ENCODE data around the gene CNN1.

Gene CNN1

DNA sequence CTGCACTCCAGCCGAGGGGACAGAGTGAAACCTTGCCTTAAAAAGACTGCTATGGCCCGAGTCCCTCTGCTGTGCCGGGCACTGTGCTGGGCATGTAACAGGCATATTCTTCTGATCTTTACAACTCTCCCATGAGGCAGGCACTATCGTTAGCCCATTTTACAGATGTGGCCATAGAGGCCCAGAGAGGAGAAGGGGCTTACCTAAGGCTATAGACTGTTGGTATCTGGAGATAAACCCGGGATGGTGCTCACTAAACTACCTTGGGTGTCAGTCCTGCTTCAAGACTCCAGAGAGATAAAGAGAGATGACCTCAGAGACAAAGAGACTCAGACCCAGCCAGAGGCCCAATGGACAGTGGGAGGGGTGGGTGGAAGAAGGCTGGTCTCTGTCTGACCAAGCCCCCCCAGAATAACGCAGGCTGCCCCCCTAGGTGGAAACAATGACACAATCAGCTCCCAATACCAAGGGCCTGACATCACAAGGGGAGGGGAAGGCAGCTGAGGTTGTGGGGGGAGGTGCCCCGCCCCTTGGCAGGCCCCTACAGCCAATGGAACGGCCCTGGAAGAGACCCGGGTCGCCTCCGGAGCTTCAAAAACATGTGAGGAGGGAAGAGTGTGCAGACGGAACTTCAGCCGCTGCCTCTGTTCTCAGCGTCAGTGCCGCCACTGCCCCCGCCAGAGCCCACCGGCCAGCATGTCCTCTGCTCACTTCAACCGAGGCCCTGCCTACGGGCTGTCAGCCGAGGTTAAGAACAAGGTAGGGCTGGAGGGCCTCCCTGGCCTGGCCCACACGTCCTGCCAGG lies at the start of gene CNN1:
Gene CNN1, plus strand, starts transcription at position 620 of the 805 bp plus-strand sequence. Its CDS starts 77 bp downstream, at position 697.
- no peak for DNase-seq (ENCODE audit: low read depth in 2 of 2)

- no peak for DNase-seq (ENCODE audit: low read depth in 2 of 2)
Observed at GRCh38 chr19:11489378-11489777, 49.3 kb upstream of the CNN1 start.

DNA sequence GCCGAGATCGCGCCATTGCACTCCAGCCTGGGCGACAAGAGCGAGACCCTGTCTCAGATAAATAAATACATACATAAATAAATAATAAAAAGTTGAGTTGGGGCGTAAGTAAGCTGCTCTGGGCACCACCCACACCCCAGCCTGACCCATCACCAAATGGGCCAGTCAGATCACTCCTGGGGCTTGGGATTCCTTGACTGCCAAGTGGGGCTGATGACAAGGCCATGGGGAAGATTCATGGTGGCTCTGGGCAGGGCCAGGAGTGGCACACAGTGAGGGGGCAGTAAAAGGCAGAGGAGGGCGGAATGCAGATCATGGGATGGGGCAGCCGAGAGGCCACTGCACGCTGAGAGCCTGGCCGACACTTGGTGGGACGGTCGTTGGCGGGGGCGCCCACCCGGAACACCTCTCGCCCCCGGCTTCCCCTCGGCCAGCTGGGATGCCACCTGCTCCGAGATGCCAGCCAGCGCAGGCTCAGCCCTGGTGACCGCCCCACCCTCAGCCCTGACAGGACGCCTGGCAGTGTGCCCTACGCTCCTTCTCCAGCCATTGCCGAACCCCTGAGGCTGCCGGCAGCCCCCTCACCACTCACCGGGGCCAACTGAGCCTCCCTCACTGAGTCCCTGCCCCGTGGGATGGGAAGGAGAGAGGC lies 43.9 kb upstream of the CNN1 start:
- no peak for DNase-seq (ENCODE audit: low read depth in 2 of 2)

DNA sequence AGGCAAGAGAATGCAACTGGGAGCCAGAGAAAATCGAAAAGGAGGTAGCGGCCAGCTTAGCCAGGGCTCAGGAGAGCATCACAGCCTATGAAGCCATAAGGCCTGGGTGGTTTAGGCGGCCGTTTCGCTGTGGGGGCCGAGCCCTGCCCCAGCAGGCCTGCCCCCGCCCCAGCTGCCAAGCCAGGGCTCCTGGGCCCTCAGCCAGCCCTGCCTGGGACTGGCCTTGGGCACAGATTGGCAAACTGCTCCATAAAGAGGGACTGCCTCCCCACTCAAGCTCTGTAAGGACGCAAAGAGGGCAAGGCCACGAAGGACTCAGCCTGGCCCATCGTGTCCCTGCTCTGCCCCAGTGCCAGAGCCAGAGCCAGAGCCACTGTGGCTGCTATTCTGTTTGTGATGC lies 43.2 kb upstream of the CNN1 start:
- DNase-seq (ENCODE audit: low read depth in 2 of 2): no peak

DNA sequence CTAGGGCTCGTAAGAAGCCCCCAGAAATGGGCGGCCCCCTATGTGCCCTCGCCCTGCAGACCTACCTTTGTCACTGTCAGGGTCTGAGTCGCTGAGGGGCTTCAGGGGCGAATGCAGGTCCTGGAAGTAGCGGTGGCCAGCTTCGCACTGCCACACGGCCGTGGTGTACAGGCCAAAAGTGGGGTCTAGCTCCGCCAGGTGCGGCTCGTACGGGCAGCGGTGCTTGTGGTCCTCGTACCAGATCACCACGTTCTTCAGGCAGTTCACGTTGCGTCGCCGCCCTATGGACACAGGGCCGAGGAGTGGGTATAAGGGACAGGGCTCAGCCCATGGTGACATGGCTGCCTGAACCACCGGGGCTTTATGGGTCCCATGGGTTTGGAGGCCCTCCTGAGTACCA lies 42.8 kb upstream of the CNN1 start:
- DNase-seq (ENCODE audit: low read depth in 2 of 2): no peak

DNA sequence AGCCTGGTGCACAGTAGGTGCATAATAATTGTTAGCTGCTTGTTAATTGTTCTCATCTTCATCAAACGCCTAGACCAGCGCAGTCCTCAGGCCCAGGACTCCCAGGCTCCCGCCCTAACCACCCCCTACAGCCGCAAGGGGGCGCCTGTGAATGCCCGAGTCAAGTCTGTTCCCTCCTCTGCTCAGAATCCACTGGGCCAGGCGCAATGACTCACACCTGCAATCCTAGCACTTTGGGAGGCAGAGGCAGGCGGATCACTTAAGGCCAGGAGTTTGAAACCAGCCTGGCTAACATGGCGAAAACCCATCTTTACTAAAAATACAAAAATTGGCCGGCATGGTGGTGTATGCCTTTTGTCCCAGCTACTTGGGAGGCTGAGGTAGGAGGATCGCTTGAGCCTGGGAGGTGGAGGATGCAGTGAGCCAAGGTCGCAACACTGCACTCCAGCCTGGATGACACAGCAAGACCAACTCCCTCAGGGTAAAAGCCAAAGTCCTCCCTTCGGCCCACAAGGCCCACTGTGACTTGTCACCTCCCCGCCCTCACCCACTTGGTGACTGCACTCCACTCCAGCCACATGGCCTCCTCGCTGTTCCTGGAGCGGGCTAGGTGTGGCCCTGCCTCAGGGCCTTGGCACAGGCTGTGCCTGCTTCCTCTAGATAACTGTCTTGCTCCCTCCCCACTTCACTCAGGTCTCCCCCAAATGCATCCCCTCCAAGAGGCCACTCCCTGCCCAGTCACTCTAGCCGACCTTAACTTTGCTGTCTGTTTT lies 42.1 kb upstream of the CNN1 start:
- DNase-seq (ENCODE audit: low read depth in 2 of 2): peak; percentile 49 to 62

GRCh38 chr19:11499220-11499726 lies 39.4 kb upstream of the CNN1 start:
- no peak for DNase-seq (ENCODE audit: low read depth in 2 of 2)

- DNase-seq (ENCODE audit: low read depth in 2 of 2): no peak
Observed at GRCh38 chr19:11499890-11500420, 38.7 kb upstream of the CNN1 start.

GRCh38 chr19:11504502-11505031 lies 34.1 kb upstream of the CNN1 start:
- DNase-seq (ENCODE audit: low read depth in 2 of 2): no peak

DNA sequence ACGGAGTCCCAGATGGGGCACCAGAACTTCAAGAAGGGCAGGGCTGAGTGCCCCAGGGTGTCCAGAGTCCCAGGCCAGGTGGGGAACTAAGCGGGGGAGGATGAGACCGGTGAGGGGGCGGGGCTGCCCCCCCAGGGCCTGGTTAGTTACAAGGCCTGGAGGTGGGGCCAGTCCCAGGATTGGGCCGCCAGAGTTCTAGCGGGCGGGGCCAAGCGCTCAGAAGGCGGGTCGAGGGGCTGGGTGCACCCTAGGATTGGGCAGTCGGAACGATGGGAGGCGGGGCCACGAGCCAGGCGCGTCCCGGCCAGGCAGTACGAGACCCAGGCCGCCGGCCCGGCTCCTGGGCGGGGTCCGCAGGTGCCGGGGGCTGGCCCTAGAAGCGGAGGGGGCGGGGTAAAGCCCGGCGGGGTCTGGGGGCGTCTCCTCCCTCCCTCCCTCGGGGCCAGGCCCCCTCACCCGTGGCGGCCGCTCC lies 33.6 kb upstream of the CNN1 start:
- peak; percentile 93 to 97 for DNase-seq (ENCODE audit: low read depth in 2 of 2)

- DNase-seq (ENCODE audit: low read depth in 2 of 2): peak; percentile 93 to 94
Observed at GRCh38 chr19:11505504-11506100, 33.0 kb upstream of the CNN1 start, which contains the start of gene ZNF653. TSS of gene ZNF653 (minus strand) at chr19:11505839. CDS start at chr19:11505786, 53 bp downstream.

DNA sequence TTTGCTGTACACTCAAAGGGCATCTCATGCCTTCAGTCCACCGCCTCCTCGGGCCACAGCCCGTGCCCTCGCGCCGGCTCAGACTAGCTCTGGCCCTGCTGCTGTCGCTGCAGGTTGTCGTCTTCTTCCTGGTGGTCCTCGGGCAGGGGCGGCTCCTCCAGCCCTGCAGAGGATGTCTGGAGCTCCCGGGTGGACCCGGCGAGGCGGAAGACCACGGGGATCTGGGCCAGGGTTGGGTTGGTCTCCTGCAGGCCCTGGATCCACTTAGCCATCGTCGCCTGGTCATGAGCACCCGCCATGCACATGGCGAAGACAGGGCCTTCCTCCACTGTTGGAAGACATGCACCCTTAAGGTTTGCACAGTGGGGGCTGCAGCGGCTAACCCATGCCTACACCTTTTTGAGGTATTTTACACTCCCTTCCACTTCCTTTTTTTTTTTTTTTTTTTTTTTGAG lies 32.5 kb upstream of the CNN1 start:
- DNase-seq (ENCODE audit: low read depth in 2 of 2): peak in 1 of 2 donors; percentile 16

DNA sequence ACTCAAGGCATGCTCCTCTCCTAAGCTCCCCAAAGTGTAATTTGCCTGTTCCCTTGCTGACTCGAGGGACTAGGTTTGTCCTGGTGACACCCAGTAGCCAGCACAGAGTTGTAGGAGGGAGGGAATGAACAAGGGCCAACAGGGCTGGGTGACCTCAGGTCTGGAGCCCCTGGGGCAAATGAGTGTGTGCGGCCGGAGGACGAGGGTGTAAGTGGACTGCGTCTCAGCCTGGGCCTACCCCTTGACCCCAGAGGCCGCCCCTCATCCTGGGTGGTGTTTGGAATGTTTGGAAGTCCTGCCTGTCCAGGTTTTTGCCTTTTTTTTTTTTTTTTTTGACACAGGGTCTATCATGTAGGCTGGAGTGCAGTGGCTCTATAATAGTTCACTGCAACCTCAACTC lies 31.7 kb upstream of the CNN1 start:
- no peak for DNase-seq (ENCODE audit: low read depth in 2 of 2)

DNA sequence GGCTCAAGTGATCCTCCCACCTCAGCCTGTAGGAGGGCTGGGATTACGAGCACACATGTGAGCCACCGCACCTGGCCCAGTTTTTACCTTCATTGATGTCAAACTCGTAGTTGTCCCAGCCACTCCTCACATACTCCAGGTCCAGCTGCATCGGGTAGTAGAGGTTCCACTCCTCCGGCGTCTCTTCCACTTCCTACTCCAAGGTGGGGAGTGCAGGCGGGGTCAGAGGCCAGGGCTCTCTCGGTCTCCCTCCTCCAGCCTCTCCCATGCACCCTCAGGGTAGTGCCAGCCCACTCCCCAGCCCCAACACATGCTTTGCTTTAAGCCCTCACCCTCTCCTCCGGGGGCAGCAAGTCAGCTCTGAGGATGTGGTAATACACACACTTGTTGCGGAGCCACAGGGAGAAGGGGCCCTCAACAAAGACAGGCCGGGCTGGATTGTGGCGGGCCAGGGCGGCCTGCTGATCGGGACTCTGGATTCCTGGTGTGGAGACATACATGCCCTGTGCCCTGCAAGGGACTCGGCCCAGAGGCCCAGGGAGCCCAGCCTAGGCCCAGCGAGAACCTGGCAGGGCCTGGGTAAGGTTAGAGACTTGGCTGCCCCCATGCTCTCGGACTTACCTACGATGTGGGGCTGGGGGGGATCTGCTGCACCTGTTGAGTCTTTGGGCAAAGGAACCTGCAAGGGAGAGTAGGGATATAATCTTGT lies 31.1 kb upstream of the CNN1 start:
- no peak for DNase-seq (ENCODE audit: low read depth in 2 of 2)

GRCh38 chr19:11510444-11510843 lies 28.2 kb upstream of the CNN1 start:
- no peak for DNase-seq (ENCODE audit: low read depth in 2 of 2)

DNA sequence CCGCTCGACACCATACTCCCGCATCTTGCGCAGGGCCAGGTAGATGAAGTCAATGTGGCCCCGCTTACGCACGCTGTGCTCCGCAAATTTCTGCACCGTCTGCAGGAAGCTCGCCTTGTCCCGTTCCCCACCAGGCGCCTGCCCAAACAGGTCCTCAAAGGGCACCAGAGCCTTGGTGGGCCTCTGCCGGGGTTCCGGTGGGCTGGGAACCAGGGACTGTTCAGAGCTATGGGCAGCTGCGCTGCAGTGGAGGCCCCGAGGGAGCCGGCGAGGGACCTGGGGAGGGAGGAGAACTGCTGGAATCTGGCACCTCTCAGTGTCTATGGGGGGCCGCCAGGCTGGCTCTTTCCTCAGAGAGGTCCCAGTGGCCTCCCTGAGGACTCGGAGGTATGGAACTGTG lies 24.7 kb upstream of the CNN1 start:
- DNase-seq (ENCODE audit: low read depth in 2 of 2): no peak

- no peak for DNase-seq (ENCODE audit: low read depth in 2 of 2)
Observed at GRCh38 chr19:11519138-11519537, 19.5 kb upstream of the CNN1 start.

DNA sequence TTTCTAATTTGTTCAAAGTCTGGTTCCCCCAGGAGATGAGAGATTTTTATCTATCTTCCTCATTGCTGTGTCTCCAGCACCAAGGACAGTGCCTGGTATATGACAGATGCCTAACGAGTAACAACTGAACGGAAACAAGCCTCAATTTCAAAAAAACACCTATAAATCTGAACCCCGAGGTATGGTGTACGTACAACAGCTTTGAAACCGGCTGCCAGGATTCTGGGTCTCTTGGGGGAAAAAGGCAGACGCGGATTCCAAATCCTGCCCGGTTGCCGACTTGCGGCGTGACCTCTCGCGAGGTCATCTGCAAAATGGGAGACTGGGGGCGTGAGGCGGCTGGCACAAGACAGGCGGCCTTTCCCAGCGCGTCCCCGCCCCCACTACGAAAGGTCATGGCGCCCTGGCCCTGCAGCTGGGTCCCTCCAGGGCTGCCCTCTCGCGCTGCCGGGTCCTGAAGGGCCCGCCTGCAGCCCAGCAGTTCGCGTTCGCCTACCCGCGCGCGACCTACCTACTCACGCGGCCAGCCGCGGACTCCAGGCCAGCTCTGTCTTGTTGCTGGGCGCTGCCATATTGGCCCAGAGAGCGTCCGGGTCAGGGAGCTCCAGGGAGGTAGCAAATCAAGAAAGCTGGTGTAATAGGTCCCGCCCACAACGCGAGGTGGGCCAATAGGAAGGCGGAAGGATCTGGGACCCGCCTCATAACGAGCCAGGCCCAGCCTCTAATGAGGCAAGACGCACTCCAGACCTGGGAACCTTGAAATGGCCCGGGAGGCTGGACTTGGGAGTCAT lies 9.9 kb upstream of the CNN1 start, which contains the start of gene ECSIT:
Gene ECSIT, minus strand, starts transcription at position 584 of the 791 bp plus-strand sequence. CDS start 9,964 bp downstream, outside the sequence.
- DNase-seq (ENCODE audit: low read depth in 2 of 2): peak; percentile 91 to 92

DNA sequence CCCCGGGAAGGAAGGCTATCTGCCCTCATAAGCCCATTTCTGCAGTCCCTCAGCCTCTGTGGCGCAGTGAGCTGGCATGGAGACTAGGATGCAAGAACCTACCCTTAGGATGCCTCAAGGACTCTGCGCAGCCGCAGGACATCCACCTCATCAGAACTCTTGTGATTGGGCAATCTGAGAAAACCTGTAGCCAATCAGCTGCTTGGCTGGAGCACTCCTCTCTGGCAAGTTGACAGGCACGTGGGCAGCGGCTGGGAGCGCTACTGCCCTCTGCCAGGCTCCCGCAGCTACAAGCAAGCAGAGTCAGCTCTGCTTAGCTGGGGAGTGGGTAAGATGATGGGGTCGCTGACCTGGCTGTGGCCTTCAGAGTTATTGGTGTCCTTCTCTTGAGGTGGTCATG lies 8.2 kb upstream of the CNN1 start:
- DNase-seq (ENCODE audit: low read depth in 2 of 2): peak; percentile 49 to 60
